Sigmoid colon (tissue), 4 donors: ENCODE data around the gene ORMDL3.

Experiments
- CTCF ChIP-seq, 4 experiments: fragments of 450-650 bp in 3 of 4; fragments of 200-600 bp in 1 of 4; IDR thresholded peaks; one replicate each; pipeline ENCODE4 v1.5.1; 2016 to 2019; ENCODE audit warnings: antibody characterized with exemption in 4 of 4, mild to moderate bottlenecking in 3 of 4, moderate library complexity in 2 of 4
- EP300 ChIP-seq, 4 donors: sonication (generic); formaldehyde crosslinking; IDR thresholded peaks; one replicate each; pipeline ENCODE4 v1.6.1; 2017; ENCODE audit warnings: antibody characterized with exemption in 4 of 4
- POLR2A ChIP-seq, 2 donors: fragments of 450-650 bp; IDR thresholded peaks; one replicate each; pipeline ENCODE4 v1.6.1; 2016; ENCODE audit warnings: antibody characterized with exemption in 2 of 2, mild to moderate bottlenecking in 2 of 2, moderate library complexity in 2 of 2
- POLR2AphosphoS5 ChIP-seq, 4 donors: sonication (generic); formaldehyde crosslinking; IDR thresholded peaks; one replicate each; pipeline ENCODE4 v1.6.1; 2017; ENCODE audit warnings: antibody characterized with exemption in 4 of 4

DNA sequence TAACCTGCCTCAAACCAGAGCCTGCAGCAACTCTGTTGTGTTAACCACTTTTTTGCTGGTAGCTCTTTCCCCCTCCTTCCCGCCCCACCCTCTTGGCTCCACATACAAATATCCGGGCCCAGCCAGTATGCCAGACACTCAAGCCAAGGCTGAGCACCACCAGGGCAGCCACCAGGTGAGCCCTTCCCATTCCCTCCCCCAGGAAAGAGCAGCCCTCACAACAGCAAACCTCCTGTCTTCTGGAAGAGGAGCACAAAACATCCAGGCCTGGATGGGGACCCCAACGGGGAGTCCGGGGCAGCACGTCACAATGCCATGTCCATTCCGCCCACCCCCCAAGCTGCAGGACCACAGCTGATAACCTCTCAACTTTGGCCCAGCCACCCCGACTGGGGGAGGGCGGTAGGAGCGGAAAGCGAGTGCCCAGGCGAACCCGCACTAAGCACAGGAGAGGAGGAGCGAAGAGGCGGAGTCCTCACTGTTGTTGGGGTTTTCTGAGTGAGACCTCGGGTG is 757 bp downstream of the ORMDL3 start:
- TF ChIP-seq CTCF (IDR thresholded peaks at IDR 0.05) = no peak
- TF ChIP-seq POLR2A (IDR thresholded peaks at IDR 0.05) = no peak
- TF ChIP-seq POLR2AphosphoS5 (IDR thresholded peaks at IDR 0.05) = no peak
- TF ChIP-seq EP300 (IDR thresholded peaks at IDR 0.05) = no peak
